ENCODE data around the gene PTPRS.

Gene PTPRS

DNA sequence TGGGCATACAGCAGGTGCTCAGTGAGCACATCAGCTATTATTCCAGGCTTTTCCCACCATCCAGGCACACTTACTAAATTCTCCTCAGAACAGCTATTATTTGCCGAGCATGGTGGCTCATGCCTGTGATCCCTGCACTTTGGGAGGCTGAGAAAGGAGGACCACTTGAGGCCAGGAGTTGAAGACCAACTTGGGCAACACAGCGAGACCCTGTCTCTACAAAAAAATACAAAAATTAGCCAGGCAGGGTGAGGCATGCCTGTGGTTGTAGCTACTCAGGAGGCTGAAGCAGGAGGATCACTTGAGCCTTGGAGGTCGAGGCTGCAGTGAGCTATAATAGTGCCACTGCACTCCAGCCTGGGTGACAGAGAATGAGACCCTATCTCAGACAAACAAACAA is 35.4 kb downstream of the PTPRS start:
- DNase-seq: no peak

DNA sequence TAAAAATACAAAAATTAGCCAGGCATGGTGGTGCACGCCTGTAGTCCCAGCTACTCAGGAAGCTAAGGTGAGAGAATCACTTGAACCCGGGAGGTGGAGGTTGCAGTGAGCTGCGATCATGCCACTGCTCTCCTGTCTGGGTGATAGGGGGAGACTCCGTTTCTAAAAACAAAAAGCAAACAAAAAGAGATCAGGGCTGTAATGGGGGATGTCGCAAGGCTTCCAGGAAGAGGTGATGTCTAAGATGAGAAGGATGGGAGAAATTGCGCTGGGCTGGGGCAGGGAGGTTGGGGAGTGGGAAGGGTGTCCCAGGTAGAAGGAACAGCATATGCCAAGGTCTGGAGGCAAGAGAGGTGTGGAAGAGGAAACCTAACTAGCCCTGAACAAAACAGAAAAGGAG is 36.1 kb downstream of the PTPRS start:
- DNase-seq: no peak

DNA sequence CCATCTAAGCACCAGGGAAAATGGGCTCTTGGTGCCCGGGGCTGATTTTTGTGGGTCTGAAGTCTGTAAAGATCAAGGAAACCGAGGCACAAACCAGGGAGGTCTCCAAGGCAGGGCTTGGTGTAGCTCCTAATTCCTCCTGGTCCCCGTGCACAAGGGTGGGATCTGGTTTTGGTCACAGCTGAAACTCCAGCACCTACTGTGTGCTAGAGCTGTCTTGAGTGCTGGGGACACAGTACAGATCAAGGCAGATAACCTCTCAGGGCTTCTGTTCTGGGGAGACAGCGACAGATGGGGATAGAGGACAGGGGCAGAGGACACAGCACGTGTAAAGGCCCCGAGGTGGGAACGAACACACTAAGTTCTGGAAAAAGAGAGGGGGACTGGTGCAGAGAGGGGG is 37.4 kb downstream of the PTPRS start:
- DNase-seq: no peak

DNA sequence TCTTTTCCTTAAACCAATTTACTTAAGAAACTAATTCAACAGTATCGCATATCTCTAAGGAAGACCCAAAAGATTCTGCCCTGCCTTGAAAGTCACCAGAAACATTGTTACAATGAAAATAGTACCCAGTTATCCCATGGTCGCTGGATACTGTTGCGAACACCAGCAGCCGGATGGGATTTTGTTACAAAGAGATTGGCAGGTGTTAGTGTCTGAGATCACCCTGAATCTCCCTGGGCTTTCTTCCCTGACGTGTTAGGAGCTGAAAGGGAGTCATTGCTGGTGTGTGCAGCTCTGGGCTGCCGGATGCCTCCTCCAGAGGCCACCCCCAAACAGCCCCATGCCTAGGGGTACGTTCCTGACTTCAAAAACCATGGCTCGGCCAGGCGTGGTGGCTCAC is 38.2 kb downstream of the PTPRS start:
- no peak for DNase-seq

DNA sequence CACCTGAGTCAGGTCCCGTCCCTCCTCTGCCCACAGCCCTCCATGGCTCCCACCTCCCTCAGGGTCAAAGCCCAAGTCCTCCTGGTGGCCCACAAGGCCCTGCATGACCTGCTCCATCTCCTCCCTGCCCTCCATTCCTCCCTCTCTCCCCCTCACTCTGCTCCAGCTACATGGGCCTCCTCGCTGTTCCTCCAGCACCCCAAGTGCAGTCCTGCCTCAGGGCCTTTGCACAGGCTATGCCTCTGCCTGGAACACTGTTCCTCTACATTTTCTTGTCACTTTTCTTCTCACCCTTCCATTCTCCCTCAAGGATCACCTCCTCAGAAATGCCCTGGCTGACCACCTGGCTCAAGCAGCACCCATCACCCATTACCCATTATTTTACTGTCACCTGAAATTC is 41.5 kb downstream of the PTPRS start:
- no peak for DNase-seq

DNA sequence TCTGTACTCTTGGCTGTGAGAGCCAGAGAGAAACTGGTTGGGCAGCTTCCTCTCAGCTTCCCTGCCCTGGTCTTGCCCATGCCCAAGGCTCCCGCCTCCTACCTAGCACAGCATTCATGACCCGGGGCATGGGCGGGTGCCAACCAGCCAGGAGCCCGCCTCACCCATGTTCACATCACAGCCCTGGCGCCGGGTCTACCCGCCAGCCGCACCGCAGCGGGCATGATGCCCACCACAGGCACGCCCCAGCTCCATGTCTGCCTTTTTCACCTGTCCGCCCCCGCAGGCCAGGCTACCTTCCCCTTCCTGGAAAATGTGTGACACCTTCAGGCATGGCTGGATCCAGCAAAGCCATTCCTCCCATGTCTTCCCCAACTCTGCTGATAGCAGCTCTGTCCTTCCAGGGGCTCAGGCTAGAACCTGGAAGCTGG is 42.1 kb downstream of the PTPRS start:
- no peak for DNase-seq

DNA sequence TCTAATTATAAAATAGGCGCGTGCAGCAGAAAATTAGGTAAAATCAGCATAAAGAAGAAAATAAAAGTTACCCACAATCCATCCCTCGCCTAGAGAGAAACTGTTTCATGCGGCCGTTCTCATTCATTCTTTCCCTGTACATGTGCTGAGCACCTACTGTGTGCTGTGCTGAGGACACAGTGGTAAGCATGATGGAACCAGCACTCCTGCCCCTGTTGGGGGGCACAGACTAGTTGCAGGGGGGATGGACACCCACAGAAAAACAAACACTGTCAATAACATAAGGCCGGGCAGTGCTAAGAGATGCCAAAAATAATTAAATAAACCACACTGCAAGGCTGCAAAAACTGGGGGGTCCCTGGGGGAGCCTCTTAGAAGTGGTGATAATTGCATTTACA is 43.3 kb downstream of the PTPRS start:
- DNase-seq: no peak

DNA sequence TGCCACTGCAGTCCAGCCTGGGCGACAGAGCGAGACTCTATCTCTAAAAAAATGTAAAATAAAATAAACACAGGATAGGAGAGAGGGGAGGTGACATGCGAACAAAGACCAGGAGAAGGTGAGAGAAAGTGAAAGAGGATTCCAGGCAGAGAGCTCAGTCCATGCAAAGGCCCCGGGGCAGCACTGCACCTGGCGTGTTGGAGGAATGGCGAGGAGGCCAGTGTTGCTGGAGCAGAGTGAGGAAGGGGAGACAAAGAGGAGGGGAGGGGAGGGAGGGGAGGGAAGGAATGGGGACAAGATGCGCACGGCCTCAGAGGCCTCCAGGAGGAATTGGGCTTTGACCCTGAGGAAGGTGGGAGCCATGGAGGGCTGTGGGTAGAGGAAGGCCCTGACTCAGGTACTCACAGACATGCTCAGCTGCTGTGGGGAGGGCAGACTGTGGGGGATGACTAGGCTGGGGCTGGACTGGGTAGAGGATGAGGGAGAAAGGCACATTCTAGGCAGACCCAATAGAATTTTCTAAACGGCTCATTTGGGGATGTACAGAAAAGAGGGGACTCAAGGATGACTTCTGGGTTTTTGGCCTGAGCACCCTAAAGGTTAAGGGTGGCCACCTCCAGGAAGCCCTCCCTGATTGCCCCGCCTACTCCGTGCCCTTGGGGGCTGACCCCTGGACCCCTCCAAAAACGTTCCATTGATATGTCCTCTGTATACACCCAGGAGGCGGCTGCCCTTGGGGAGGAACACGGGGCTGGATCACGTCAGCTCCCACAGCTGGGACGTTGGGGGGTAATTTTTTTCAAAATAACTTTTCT is 43.9 kb downstream of the PTPRS start:
- DNase-seq: no peak

DNA sequence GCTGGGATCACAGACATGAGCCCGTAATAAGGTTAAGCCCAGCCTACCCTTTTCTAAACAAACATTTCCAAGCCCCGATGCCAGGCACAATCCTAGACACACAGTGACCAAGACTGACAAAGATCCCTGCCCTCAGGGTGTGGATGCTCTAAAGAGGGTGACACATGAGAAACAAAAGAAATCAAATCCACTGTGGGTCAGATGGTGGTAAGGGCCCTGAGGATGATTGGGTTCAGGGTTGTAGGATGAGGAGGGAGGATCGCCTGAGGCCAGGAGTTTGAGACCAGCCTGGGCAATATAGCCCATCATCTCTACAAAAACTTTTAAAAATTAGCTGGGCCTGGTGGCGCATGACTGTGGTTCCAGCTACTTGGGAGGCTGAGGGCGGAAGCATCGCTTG is 44.6 kb downstream of the PTPRS start:
- no peak for DNase-seq

DNA sequence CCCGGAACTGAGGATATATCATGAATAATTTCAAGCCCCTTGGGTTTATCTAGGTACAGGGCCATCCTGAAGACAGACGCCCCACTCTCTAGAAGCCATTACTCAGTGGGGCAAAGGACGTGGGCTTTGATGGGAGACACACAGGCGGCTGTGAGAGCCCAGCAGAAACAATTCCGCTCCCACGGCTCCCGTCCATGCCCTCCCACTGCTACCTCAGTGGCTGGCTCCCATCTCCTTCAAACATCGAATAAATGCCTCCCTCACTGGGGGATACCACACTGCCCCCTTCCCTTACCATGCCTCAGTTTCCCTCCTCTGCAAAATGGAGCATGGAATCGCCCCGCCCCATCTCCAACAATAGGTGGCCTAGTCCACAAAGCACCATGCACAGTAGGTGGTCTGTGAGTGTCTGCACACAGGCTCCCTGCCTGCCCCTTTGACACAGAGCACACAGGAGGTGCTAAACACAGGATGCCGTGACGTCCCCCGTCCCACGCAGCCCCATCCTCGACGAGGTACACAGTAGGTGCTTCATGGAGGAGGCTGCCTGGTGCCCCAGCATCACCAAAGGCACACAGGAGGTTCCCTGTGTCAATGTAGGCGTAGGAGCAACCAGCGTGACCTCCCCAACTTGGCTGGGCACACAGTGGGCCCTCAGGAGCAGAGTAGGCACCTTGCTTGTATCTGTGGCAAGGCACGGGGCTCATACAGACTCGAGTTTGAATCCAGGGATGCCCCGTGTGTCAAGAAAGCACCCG is 46.0 kb downstream of the PTPRS start:
- DNase-seq: no peak

DNA sequence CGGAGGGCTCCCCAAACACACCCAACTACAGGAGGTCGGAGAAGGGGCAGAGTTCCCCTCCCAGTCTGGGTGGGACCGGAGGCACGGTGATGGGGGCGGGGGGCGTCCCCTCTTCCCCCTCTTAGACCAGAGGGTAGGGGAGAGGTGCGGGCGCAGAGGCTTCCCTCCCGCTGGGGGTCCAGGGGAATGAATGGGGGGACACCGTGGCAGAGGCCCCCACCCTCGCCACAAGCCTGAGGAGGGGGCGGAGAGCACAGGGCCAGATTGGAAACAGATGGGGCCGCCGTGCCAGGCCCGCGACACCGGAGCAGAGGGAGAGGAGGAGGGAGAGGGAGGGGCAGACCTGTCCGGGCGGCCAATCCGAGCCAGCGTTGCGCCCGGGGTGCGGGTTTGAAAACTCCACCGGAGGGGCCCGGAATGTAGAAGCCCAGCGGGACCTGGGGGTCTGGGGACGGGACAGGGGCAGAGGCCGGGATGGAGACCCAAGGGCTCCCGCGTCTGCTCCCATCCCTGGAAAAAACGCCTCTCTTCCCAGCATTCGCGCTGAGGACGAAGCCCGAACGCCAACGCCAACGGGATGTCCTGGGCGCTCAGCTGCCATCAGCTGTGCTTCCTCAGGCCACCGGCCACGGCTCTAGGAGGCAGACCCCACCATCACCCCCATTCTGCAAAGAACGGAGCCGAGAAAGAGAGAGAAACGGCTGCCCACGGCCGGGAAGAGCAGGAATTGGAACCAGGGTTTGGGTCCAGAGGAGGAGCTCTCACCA is 46.8 kb downstream of the PTPRS start:
- no peak for DNase-seq

DNA sequence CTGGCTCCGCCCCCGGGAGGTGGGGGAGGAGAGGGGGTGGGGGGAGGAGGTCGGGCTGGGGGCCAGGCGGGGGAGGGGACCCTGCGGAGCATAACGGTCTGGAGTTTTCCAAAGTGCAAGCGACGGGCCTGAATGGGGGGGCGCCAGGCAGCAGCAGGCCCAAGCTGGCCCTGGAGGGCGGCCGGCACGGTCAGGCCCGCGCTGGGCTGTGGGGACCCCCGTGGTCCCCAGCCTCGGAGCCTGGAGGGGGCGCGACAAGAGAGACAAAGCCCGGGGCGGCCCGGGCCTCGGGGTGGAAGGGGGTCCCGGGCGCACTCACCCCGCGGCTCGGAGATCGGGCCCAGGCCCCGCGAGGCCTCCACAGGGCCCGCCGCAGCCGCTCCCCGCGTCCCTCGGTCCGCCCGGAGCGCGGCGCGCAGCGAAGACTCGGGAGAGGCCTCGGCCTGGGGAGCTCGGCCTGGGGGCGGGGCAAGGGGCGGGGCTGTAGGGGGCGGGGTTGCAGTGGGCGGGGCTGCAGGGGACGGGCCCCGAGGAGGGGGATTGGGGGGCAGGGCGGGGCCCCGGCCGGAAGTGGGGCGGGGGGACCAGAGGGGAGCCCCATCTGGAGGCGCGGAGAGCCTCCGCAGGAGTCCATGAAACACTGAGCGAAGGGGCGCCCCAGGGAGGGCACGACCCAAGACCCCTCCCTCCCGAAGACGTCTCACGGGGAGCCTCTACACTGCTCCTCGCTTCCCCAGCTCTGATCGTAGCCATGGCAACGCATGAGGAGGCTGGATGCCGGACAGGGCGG is 47.6 kb downstream of the PTPRS start:
- no peak for DNase-seq

DNA sequence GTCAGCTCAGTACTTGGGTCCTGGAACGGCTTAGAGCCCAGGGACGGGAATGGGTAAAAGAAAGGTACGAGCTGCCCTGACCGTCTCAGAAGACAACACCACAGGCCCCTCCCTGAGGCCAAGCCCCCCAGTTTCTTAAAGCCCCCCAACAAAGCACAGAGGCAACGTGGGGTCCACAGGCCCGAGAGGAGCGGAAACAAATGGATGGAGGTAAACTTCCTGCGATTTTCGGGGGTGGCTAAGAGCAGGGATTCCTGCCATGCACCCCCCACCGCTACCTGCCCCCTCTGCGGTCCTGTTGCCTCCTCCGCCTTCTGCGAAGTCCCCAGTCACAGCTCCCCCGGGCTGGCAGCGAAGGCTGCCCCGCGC is 48.2 kb downstream of the PTPRS start:
- no peak for DNase-seq

DNA sequence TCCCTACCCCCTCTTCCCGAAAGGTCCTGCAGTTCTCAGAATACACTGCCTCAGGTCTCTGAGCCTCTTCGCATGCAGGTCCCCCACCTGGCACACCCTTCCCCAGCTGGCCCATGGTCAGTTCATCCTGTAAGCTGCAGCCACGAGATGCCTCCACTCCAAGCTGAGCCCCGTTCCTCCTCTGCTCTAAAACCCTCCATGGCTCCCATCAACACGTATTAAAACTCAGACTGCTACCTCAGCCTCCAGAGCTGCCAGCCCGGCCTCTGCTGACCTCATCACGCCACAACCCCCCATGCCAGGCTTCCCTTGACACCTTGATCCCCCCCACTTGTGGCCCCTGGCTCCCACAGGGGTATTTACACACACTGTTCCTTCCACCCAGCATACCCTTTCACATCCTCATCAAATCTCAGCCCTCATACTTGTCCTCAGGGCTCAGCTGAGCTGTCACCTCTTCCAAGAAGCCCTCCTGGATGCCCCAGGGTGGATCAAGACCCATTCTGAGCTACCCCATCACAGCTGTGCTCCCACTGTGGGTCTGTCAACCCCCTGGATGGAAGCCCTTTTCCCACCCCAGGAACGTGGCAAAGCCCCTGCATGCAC is 48.9 kb downstream of the PTPRS start:
- no peak for DNase-seq

All from NCI-H2107 (cell line).